GM23338 (cell line): Measurements from ENCODE around the gene SMARCA5. TPM values are rescaled to one million over a fixed set of nuclear protein-coding genes. Genes with fewer than 3 reads are reported as not detected.

Experiments used
- ATAC-seq: fragments of 200-7000 bp; cut with Tn5 transposase; 3 replicates; pipeline ENCODE4 v1.9.1; 2020
- DNase-seq: peaks from one replicate; pipeline ENCODE4 v3.0.0-alpha.2; 2015; ENCODE audit warnings: low spot score
- H2AFZ ChIP-seq: fragments of 200-600 bp; sonication (generic); 2 replicates; pipeline ENCODE4 v1.8.0; 2016; ENCODE audit warnings: antibody characterized with exemption, mild to moderate bottlenecking, moderate library complexity
- H3F3A ChIP-seq: fragments of 200-600 bp; sonication (generic); replicated peaks from 2 replicates; pipeline ENCODE4 v1.8.0; 2017; ENCODE audit warnings: antibody characterized with exemption, mixed run types, low read depth
- H3K27ac ChIP-seq: fragments of 200-600 bp; sonication (generic); 2 replicates; pipeline ENCODE4 v1.6.1; 2016; ENCODE audit warnings: low read depth
- H3K27me3 ChIP-seq: fragments of 200-600 bp; sonication (generic); 2 replicates; pipeline ENCODE4 v1.8.0; 2016; ENCODE audit warnings: mild to moderate bottlenecking, mixed run types, moderate library complexity; ENCODE audit not compliant: insufficient read depth
- H3K36me3 ChIP-seq: fragments of 200-600 bp; sonication (generic); 2 replicates; pipeline ENCODE4 v1.8.0; 2016; ENCODE audit warnings: mild to moderate bottlenecking; ENCODE audit not compliant: insufficient read depth
- H3K4me1 ChIP-seq: fragments of 200-600 bp; sonication (generic); 2 replicates; pipeline ENCODE4 v1.8.0; 2016; ENCODE audit warnings: mild to moderate bottlenecking, moderate library complexity; ENCODE audit not compliant: insufficient read depth
- H3K4me2 ChIP-seq: fragments of 200-600 bp; sonication (generic); 2 replicates; pipeline ENCODE4 v1.7.1; 2017; ENCODE audit warnings: mixed run types
- H3K4me3 ChIP-seq: fragments of 200-600 bp; sonication (generic); 2 replicates; pipeline ENCODE4 v1.6.1; 2016; ENCODE audit warnings: mixed run types
- H3K79me2 ChIP-seq: fragments of 200-600 bp; sonication (generic); replicated peaks from 2 replicates; pipeline ENCODE4 v1.8.0; 2017; ENCODE audit warnings: mild to moderate bottlenecking; ENCODE audit not compliant: insufficient read depth
- H3K9me2 ChIP-seq: fragments of 200-600 bp; sonication (generic); 2 replicates; pipeline ENCODE4 v1.8.0; 2017; ENCODE audit not compliant: insufficient read depth
- H4K20me1 ChIP-seq: fragments of 200-600 bp; sonication (generic); replicated peaks from 2 replicates; pipeline ENCODE4 v1.8.0; 2017; ENCODE audit warnings: mild to moderate bottlenecking; ENCODE audit not compliant: insufficient read depth
- H3K27ac Mint-ChIP-seq: 2 replicates; pipeline ENCODE4 v1.8.0; 2020; ENCODE audit warnings: inconsistent platforms, mild to moderate bottlenecking, moderate library complexity, mixed read lengths
- H3K27me3 Mint-ChIP-seq: 3 replicates; pipeline ENCODE4 v1.8.0; 2022; ENCODE audit warnings: low read depth, mild to moderate bottlenecking, moderate library complexity, mixed read lengths, inconsistent platforms; ENCODE audit not compliant: insufficient read depth, poor library complexity
- H3K36me3 Mint-ChIP-seq: 3 replicates; pipeline ENCODE4 v1.8.0; 2021; ENCODE audit warnings: low read depth, mild to moderate bottlenecking, inconsistent platforms, moderate library complexity, mixed read lengths
- H3K4me1 Mint-ChIP-seq: 3 replicates; pipeline ENCODE4 v1.8.0; 2020; ENCODE audit warnings: mild to moderate bottlenecking, inconsistent platforms, mixed read lengths
- H3K4me3 Mint-ChIP-seq: 3 replicates; pipeline ENCODE4 v1.8.0; 2021; ENCODE audit warnings: moderate library complexity, mild to moderate bottlenecking, inconsistent platforms, mixed read lengths
- H3K9me3 Mint-ChIP-seq: 3 replicates; pipeline ENCODE4 v1.8.0; 2020; ENCODE audit warnings: moderate library complexity, mild to moderate bottlenecking, inconsistent platforms, mixed read lengths
- CREB1 ChIP-seq: fragments of 250-450 bp; sonication (Bioruptor Pico); IDR thresholded peaks from 2 replicates; pipeline ENCODE4 v1.5.0; 2020; ENCODE audit warnings: low read depth, mild to moderate bottlenecking, moderate library complexity
- EZH2 ChIP-seq: fragments of 200-600 bp; sonication (generic); IDR thresholded peaks from one replicate; pipeline ENCODE4 v1.8.0; 2017; ENCODE audit warnings: antibody characterized with exemption, mild to moderate bottlenecking, low read depth; ENCODE audit not compliant: unreplicated experiment
- EZH2phosphoT487 ChIP-seq: fragments of 200-600 bp; sonication (generic); IDR thresholded peaks from one replicate; pipeline ENCODE4 v1.8.1; 2018; ENCODE audit warnings: antibody characterized with exemption; ENCODE audit not compliant: unreplicated experiment
- JUNB ChIP-seq: IDR thresholded peaks from one replicate; pipeline ENCODE4 v1.6.1; 2016; ENCODE audit warnings: antibody characterized with exemption; ENCODE audit not compliant: unreplicated experiment
- STAT1 ChIP-seq: IDR thresholded peaks from one replicate; pipeline ENCODE4 v1.6.1; 2016; ENCODE audit warnings: antibody characterized with exemption; ENCODE audit not compliant: unreplicated experiment
- ZNF114 ChIP-seq: fragments of 250-450 bp; sonication (Bioruptor Pico); IDR thresholded peaks from 2 replicates; pipeline ENCODE4 v1.5.0; 2020; ENCODE audit warnings: mild to moderate bottlenecking, moderate library complexity
- ZNF331 ChIP-seq: fragments of 250-450 bp; sonication (Bioruptor Pico); IDR thresholded peaks from 2 replicates; pipeline ENCODE4 v1.5.0; 2020; ENCODE audit warnings: low read depth, mild to moderate bottlenecking, moderate library complexity
- polyA plus RNA-seq: library from polyadenylated mRNA; unstranded; fragments of >200 nt; fragmentation: Nextera tagmentation; extraction: Ambion mirVana; gene quantifications from 2 replicates; pipeline ENCODE4 v1.2.1, GENCODE V29; 2016
- total RNA-seq: library from RNA; depleted of rRNA; stranded (reverse); fragments of >200 nt; shearing (Covaris generic); gene quantifications from 2 replicates; pipeline ENCODE4 v1.2.3, GENCODE V29; 2014
- TF ChIP-seq, protein P1 (sequence below): fragments of 250-450 bp; sonication (Bioruptor Pico); IDR thresholded peaks from 2 replicates; pipeline ENCODE4 v1.5.0; 2020; ENCODE audit warnings: mild to moderate bottlenecking, moderate library complexity
- TF ChIP-seq, protein P2 (sequence below), 2 experiments: fragments of 200-600 bp in 1 of 2; sonication (generic) in 1 of 2; conservative IDR thresholded peaks; 2 replicates each; pipeline versions ENCODE4 v1.5.1 to v1.6.1; 2016 to 2017; ENCODE audit warnings: antibody characterized with exemption in 2 of 2, low read depth in 2 of 2, mild to moderate bottlenecking in 2 of 2, moderate library complexity in 1 of 2
- TF ChIP-seq, protein P3 (sequence below): IDR thresholded peaks from one replicate; pipeline ENCODE4 v1.6.1; 2018; ENCODE audit warnings: antibody characterized with exemption; ENCODE audit not compliant: unreplicated experiment

The SMARCA5 gene
- total and polyA plus RNA-seq, 2 experiments from 2014 or later: 101 to 103 TPM

DNA sequence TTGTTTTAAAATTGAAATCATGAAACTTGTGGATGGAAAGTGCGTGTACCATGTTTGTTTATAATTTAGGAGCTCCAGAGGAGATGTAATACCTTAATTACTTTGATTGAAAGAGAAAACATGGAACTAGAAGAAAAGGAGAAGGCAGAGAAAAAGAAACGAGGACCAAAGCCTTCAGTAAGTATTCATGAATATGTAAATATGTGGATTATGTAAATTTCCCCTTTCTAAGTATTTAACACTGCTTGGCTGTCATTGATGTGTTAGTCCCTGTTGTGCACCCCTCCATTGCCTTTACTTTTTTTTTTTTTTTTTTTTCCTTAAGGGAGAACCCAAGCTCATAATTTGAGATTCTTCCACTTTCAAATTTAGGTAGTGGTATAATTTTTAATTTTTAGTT is 36.4 kb downstream of the SMARCA5 start:
- Histone ChIP-seq H4K20me1 (peaks cover 9% of the 10 kb centered on the region), H3K4me2 (no peak overlapping the region), H3K9me2 (no peaks in the 10 kb centered on the region), H3K27me3 (no peaks in the 10 kb centered on the region), H3F3A (no peaks in the 10 kb centered on the region), H3K4me3 (no peak overlapping the region), H3K36me3 (peaks cover 55% of the 10 kb centered on the region), H3K4me1 (no peaks in the 10 kb centered on the region), H3K27ac (no peak overlapping the region), H3K79me2 (0 out of 2 replicates have a peak, but pooled peaks cover 6% of the 10 kb centered on the region), H2AFZ (no peak overlapping the region)
- no peak overlapping the region for H3K27ac Mint-ChIP-seq
- no peaks in the 10 kb centered on the region for H3K9me3 Mint-ChIP-seq
- DNase-seq (no peak), ATAC-seq (no peak)
- H3K4me3 Mint-ChIP-seq: no peak overlapping the region
- TF ChIP-seq CREB1: no peak
- no peak for TF ChIP-seq ZNF114
- TF ChIP-seq EZH2phosphoT487: no peak
- TF ChIP-seq, protein P1, sequence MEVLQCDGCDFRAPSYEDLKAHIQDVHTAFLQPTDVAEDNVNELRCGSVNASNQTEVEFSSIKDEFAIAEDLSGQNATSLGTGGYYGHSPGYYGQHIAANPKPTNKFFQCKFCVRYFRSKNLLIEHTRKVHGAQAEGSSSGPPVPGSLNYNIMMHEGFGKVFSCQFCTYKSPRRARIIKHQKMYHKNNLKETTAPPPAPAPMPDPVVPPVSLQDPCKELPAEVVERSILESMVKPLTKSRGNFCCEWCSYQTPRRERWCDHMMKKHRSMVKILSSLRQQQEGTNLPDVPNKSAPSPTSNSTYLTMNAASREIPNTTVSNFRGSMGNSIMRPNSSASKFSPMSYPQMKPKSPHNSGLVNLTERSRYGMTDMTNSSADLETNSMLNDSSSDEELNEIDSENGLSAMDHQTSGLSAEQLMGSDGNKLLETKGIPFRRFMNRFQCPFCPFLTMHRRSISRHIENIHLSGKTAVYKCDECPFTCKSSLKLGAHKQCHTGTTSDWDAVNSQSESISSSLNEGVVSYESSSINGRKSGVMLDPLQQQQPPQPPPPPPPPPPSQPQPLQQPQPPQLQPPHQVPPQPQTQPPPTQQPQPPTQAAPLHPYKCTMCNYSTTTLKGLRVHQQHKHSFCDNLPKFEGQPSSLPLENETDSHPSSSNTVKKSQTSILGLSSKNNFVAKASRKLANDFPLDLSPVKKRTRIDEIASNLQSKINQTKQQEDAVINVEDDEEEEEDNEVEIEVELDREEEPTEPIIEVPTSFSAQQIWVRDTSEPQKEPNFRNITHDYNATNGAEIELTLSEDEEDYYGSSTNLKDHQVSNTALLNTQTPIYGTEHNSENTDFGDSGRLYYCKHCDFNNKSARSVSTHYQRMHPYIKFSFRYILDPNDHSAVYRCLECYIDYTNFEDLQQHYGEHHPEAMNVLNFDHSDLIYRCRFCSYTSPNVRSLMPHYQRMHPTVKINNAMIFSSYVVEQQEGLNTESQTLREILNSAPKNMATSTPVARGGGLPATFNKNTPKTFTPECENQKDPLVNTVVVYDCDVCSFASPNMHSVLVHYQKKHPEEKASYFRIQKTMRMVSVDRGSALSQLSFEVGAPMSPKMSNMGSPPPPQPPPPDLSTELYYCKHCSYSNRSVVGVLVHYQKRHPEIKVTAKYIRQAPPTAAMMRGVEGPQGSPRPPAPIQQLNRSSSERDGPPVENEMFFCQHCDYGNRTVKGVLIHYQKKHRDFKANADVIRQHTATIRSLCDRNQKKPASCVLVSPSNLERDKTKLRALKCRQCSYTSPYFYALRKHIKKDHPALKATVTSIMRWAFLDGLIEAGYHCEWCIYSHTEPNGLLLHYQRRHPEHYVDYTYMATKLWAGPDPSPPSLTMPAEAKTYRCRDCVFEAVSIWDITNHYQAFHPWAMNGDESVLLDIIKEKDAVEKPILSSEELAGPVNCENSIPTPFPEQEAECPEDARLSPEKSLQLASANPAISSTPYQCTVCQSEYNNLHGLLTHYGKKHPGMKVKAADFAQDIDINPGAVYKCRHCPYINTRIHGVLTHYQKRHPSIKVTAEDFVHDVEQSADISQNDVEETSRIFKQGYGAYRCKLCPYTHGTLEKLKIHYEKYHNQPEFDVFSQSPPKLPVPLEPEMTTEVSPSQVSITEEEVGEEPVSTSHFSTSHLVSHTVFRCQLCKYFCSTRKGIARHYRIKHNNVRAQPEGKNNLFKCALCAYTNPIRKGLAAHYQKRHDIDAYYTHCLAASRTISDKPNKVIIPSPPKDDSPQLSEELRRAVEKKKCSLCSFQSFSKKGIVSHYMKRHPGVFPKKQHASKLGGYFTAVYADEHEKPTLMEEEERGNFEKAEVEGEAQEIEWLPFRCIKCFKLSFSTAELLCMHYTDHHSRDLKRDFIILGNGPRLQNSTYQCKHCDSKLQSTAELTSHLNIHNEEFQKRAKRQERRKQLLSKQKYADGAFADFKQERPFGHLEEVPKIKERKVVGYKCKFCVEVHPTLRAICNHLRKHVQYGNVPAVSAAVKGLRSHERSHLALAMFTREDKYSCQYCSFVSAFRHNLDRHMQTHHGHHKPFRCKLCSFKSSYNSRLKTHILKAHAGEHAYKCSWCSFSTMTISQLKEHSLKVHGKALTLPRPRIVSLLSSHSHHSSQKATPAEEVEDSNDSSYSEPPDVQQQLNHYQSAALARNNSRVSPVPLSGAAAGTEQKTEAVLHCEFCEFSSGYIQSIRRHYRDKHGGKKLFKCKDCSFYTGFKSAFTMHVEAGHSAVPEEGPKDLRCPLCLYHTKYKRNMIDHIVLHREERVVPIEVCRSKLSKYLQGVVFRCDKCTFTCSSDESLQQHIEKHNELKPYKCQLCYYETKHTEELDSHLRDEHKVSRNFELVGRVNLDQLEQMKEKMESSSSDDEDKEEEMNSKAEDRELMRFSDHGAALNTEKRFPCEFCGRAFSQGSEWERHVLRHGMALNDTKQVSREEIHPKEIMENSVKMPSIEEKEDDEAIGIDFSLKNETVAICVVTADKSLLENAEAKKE (CRISPR knock-in tag): no peak
- TF ChIP-seq, protein P2, sequence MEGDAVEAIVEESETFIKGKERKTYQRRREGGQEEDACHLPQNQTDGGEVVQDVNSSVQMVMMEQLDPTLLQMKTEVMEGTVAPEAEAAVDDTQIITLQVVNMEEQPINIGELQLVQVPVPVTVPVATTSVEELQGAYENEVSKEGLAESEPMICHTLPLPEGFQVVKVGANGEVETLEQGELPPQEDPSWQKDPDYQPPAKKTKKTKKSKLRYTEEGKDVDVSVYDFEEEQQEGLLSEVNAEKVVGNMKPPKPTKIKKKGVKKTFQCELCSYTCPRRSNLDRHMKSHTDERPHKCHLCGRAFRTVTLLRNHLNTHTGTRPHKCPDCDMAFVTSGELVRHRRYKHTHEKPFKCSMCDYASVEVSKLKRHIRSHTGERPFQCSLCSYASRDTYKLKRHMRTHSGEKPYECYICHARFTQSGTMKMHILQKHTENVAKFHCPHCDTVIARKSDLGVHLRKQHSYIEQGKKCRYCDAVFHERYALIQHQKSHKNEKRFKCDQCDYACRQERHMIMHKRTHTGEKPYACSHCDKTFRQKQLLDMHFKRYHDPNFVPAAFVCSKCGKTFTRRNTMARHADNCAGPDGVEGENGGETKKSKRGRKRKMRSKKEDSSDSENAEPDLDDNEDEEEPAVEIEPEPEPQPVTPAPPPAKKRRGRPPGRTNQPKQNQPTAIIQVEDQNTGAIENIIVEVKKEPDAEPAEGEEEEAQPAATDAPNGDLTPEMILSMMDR (conservative IDR thresholded peaks at IDR 0.05; ENCODE audit: low read depth in 2 of 2): no peak
- TF ChIP-seq, protein P3, sequence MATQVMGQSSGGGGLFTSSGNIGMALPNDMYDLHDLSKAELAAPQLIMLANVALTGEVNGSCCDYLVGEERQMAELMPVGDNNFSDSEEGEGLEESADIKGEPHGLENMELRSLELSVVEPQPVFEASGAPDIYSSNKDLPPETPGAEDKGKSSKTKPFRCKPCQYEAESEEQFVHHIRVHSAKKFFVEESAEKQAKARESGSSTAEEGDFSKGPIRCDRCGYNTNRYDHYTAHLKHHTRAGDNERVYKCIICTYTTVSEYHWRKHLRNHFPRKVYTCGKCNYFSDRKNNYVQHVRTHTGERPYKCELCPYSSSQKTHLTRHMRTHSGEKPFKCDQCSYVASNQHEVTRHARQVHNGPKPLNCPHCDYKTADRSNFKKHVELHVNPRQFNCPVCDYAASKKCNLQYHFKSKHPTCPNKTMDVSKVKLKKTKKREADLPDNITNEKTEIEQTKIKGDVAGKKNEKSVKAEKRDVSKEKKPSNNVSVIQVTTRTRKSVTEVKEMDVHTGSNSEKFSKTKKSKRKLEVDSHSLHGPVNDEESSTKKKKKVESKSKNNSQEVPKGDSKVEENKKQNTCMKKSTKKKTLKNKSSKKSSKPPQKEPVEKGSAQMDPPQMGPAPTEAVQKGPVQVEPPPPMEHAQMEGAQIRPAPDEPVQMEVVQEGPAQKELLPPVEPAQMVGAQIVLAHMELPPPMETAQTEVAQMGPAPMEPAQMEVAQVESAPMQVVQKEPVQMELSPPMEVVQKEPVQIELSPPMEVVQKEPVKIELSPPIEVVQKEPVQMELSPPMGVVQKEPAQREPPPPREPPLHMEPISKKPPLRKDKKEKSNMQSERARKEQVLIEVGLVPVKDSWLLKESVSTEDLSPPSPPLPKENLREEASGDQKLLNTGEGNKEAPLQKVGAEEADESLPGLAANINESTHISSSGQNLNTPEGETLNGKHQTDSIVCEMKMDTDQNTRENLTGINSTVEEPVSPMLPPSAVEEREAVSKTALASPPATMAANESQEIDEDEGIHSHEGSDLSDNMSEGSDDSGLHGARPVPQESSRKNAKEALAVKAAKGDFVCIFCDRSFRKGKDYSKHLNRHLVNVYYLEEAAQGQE: no peak
- TF ChIP-seq JUNB: no peak
- TF ChIP-seq EZH2: no peak
- no peak for TF ChIP-seq ZNF331
- TF ChIP-seq STAT1: no peak
- H3K4me1 Mint-ChIP-seq: no peaks in the 10 kb centered on the region
- no peaks in the 10 kb centered on the region for H3K27me3 Mint-ChIP-seq
- H3K36me3 Mint-ChIP-seq: peaks cover 64% of the 10 kb centered on the region
